DOHH2 (cell line): Measurements from ENCODE around the gene TAS2R30.
"Not testable (repeated sequence)": the region's sequence is repeated elsewhere in the genome, so short reads cannot be mapped to it uniquely, and the experiment has no call there.

Experiments
- H3F3A ChIP-seq: fragments of 200-600 bp; sonication (generic), shearing (Covaris generic); 2 replicates; pipeline ENCODE4 v1.6.0; 2016; ENCODE audit warnings: antibody characterized with exemption, mild to moderate bottlenecking; ENCODE audit not compliant: control insufficient read depth, insufficient read depth
- H3K27ac ChIP-seq: fragments of 200-600 bp; sonication (generic); 2 replicates; pipeline ENCODE4 v1.5.1; 2014; ENCODE audit warnings: low read depth, mild to moderate bottlenecking, low read length, moderate library complexity
- H3K27me3 ChIP-seq: fragments of 200-600 bp; sonication (generic); 2 replicates; pipeline ENCODE4 v1.6.1; 2014; ENCODE audit warnings: mild to moderate bottlenecking, low read length, mixed read lengths; ENCODE audit not compliant: control insufficient read depth
- H3K36me3 ChIP-seq: fragments of 200-600 bp; sonication (generic); 2 replicates; pipeline ENCODE4 v1.6.1; 2014; ENCODE audit warnings: mild to moderate bottlenecking, low read length, moderate library complexity, mixed read lengths; ENCODE audit not compliant: control insufficient read depth
- H3K4me1 ChIP-seq: fragments of 200-600 bp; sonication (generic); 2 replicates; pipeline ENCODE4 v1.6.1; 2014; ENCODE audit warnings: mild to moderate bottlenecking, low read length, mixed read lengths; ENCODE audit not compliant: control insufficient read depth
- H3K4me2 ChIP-seq: fragments of 200-600 bp; sonication (generic); 2 replicates; pipeline ENCODE4 v1.6.0; 2014; ENCODE audit warnings: mild to moderate bottlenecking, low read length, moderate library complexity
- H3K4me3 ChIP-seq: fragments of 200-600 bp; sonication (generic); 2 replicates; pipeline ENCODE4 v1.5.1; 2014; ENCODE audit warnings: mild to moderate bottlenecking, low read length, mixed read lengths
- H3K79me2 ChIP-seq: fragments of 200-600 bp; sonication (generic); 2 replicates; pipeline ENCODE4 v1.6.1; 2014; ENCODE audit warnings: mild to moderate bottlenecking, low read length, mixed read lengths; ENCODE audit not compliant: control insufficient read depth
- H3K9me2 ChIP-seq: fragments of 200-600 bp; sonication (generic); replicated peaks from 2 replicates; pipeline ENCODE4 v1.6.1; 2014; ENCODE audit warnings: mild to moderate bottlenecking, low read length, mixed read lengths; ENCODE audit not compliant: control insufficient read depth
- H3K9me3 ChIP-seq: fragments of 200-600 bp; sonication (generic); 2 replicates; pipeline ENCODE4 v1.6.1; 2014; ENCODE audit warnings: antibody characterized with exemption, low read length, mixed read lengths; ENCODE audit not compliant: control insufficient read depth, insufficient read depth
- H4K20me1 ChIP-seq: fragments of 200-600 bp; sonication (generic); 2 replicates; pipeline ENCODE4 v1.6.0; 2014; ENCODE audit warnings: low read depth, mild to moderate bottlenecking, antibody characterized with exemption, low read length, moderate library complexity; ENCODE audit not compliant: control insufficient read depth, insufficient read depth
- CTCF ChIP-seq: fragments of 200-600 bp; sonication (generic); IDR thresholded peaks from one replicate; pipeline ENCODE4 v1.5.1; 2014; ENCODE audit warnings: antibody characterized with exemption, mild to moderate bottlenecking, low read depth, low read length; ENCODE audit not compliant: poor library complexity, severe bottlenecking
- EZH2phosphoT487 ChIP-seq: fragments of 200-600 bp; sonication (generic); IDR thresholded peaks from 2 replicates; pipeline ENCODE4 v1.6.1; 2017; ENCODE audit warnings: borderline replicate concordance, mild to moderate bottlenecking, antibody characterized with exemption, low read length, moderate library complexity, mixed read lengths

TAS2R30 gene

DNA sequence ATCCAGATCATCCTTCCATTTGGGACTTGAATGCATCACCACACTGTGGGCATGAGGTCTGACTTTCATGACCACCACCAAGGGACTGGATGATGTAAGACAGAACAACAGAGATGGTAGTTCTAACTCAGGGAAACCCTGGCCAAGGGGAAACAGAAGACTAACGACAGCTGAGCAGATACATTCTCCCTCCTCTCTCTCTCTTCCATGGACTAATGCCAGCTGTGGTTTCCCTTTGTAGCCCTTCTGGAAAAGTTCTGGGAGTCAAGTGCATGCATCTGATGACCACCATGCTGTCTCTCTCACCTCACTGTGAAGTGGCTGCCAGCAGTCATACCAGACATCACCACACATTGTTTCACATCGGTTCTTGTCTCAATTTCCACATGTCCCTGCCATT is 3.4 kb downstream of the TAS2R30 start:
- peaks cover 21% of the 10 kb centered on the region for H3K79me2 ChIP-seq

DNA sequence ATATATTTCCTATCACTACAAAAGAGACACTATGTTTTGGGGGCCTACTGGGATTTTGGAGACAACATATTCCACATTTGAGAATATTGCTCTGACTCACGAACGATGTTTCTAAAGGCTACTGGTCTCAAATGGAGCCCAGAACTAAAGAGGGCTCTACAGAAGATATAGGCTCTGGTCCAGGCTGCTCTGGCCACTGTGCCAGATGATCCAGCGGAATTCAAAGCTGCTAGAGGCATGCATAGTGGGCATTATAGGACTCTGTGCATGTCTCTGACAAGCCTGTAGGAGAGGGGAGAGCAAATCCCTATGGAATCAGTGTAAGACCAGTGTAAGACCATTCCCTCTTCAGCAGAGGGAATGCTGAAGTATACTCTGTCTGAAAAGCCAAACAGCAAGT is 4.1 kb downstream of the TAS2R30 start:
- no peaks in the 10 kb centered on the region for H3K4me1 ChIP-seq
- H3F3A ChIP-seq = no peaks in the 10 kb centered on the region
- no peak overlapping the region for H3K4me3 ChIP-seq
- no peak overlapping the region for H3K4me2 ChIP-seq
- H4K20me1 ChIP-seq = no peaks in the 10 kb centered on the region
- H3K27me3 ChIP-seq = no peaks in the 10 kb centered on the region
- H3K27ac ChIP-seq = no peak overlapping the region
- H3K79me2 ChIP-seq = peaks cover 21% of the 10 kb centered on the region
- no peaks in the 10 kb centered on the region for H3K9me2 ChIP-seq
- no peaks in the 10 kb centered on the region for H3K36me3 ChIP-seq
- no peak for TF ChIP-seq EZH2phosphoT487
- no peak for TF ChIP-seq CTCF
- no peaks in the 10 kb centered on the region for H3K9me3 ChIP-seq

More for the DNA sequence above, 3.4 kb downstream of the TAS2R30 start:
- Histone ChIP-seq H3K4me3 (no peak overlapping the region), H3K27ac (no peak overlapping the region), H3K36me3 (no peaks in the 10 kb centered on the region), H3K4me1 (no peaks in the 10 kb centered on the region), H3K4me2 (no peak overlapping the region), H4K20me1 (no peaks in the 10 kb centered on the region), H3K27me3 (no peaks in the 10 kb centered on the region), H3F3A (no peaks in the 10 kb centered on the region), H3K9me3 (no peaks in the 10 kb centered on the region), H3K9me2 (no peaks in the 10 kb centered on the region)
- TF ChIP-seq CTCF = no peak

DNA sequence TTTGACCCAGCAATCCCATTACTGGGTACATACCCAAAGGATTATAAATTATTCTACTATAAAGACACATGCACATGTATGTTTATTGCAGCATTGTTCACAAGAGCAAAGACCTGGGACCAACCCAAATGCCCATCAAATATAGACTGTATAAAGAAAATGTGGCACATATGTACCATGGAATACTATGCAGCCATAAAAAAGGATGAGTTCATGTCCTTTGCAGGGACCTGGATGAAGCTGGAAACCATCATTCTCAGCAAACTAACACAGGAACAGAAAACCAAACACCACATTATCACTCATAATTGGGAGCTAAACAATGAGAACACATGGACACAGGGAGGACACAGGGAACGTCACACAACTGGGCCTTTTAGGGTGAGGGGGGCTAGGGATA is 20.3 kb downstream of the TAS2R30 start:
- not testable (repeated sequence) for H3K9me2 ChIP-seq, H3F3A ChIP-seq, H3K4me1 ChIP-seq, H3K27me3 ChIP-seq, H3K4me3 ChIP-seq, H3K27ac ChIP-seq, H3K4me2 ChIP-seq, H3K9me3 ChIP-seq, H4K20me1 ChIP-seq, H3K36me3 ChIP-seq
- H3K79me2 ChIP-seq = peaks cover 71% of the 10 kb centered on the region

GRCh38 chr12:11111213-11111612 is 23.2 kb downstream of the TAS2R30 start:
- H3K36me3 ChIP-seq, H3K9me2 ChIP-seq, H3K9me3 ChIP-seq, H3K4me1 ChIP-seq, H4K20me1 ChIP-seq, H3F3A ChIP-seq, H3K4me2 ChIP-seq, H3K4me3 ChIP-seq, H3K27ac ChIP-seq, H3K27me3 ChIP-seq: not testable (repeated sequence)
- peaks cover 76% of the 10 kb centered on the region for H3K79me2 ChIP-seq
